K562 (cell line): ENCODE measurements around the gene TPRG1L. TPM values are rescaled to one million over a fixed set of nuclear protein-coding genes. Genes with fewer than 3 reads are reported as not detected.

Source experiments
- ATAC-seq: fragments of 200-7000 bp; cut with Tn5 transposase; 3 replicates; pipeline ENCODE4 v1.9.1; 2020; ENCODE audit warnings: moderate library complexity
- BruUV-seq: library from RNA; stranded (reverse); fragments of 400-500 nt; replicated peaks from 2 replicates; lab custom pipeline; 2021; lab: Mats Ljungman, UMichigan
- CTCF ChIA-PET: fragments of 300-600 bp; formaldehyde crosslinking; extraction: SDS; loops from one replicate; lab custom pipeline; 2021; ENCODE audit warnings: low intra/inter-chr PET ratio; lab: Yijun Ruan, JAX
- POLR2A ChIA-PET: fragments of 300-600, 350-650 bp; sonication (Branson Sonifier 250); formaldehyde crosslinking; extraction: SDS; loops from one replicate; lab custom pipeline; 2021; ENCODE audit warnings: antibody characterized with exemption, inconsistent platforms; lab: Yijun Ruan, JAX
- DNase-seq, 4 experiments: peaks; one replicate each; pipeline versions ENCODE4 v3.0.0 to v3.0.0-alpha.2; 2011 to 2018; ENCODE audit warnings: low spot score in 3 of 4, mixed read lengths in 3 of 4; ENCODE audit errors: extremely low read depth in 1 of 4
- FAIRE-seq: peaks from 2 replicates; lab custom pipeline; 2011; peaks lifted over from hg19 to GRCh38; lab: Jason Lieb, UNC
- H2AFZ ChIP-seq: 2 replicates; pipeline ENCODE4 v1.6.0; 2011; ENCODE audit warnings: low read depth, low read length, control low read depth, inconsistent platforms
- H3K27ac ChIP-seq: fragments of 200-600 bp; 3 replicates; pipeline ENCODE4 v1.8.0; 2011; ENCODE audit warnings: low read depth, mild to moderate bottlenecking, control low read depth, inconsistent platforms, low read length, moderate library complexity, mixed read lengths; ENCODE audit errors: extremely low read depth
- H3K27me3 ChIP-seq, 2 experiments: fragments of 300-600 bp in 1 of 2; 2 replicates in 1 of 2; 3 replicates in 1 of 2; pipeline versions ENCODE4 v1.6.0 to v1.8.0; 2011; ENCODE audit warnings: inconsistent platforms in 2 of 2, low read length in 2 of 2, mild to moderate bottlenecking in 1 of 2, mixed read lengths in 1 of 2, moderate library complexity in 1 of 2; ENCODE audit not compliant: control insufficient read depth in 2 of 2, insufficient read depth in 2 of 2
- H3K36me3 ChIP-seq: fragments of 300-600 bp; 3 replicates; pipeline ENCODE4 v1.8.0; 2011; ENCODE audit warnings: mild to moderate bottlenecking, low read length, inconsistent platforms; ENCODE audit not compliant: control insufficient read depth, insufficient read depth
- H3K4me1 ChIP-seq, 2 experiments: fragments of 200-600 bp in 1 of 2; replicated peaks in 1 of 2; 2 replicates in 1 of 2; 3 replicates in 1 of 2; pipeline versions ENCODE4 v1.5.1 to v1.8.0; 2011; ENCODE audit warnings: inconsistent platforms in 2 of 2, low read length in 2 of 2, mild to moderate bottlenecking in 1 of 2, mixed read lengths in 1 of 2, moderate library complexity in 1 of 2; ENCODE audit not compliant: control insufficient read depth in 2 of 2, insufficient read depth in 2 of 2
- H3K4me2 ChIP-seq: 2 replicates; pipeline ENCODE4 v1.6.1; 2011; ENCODE audit warnings: low read length, control low read depth, inconsistent platforms, mixed read lengths; ENCODE audit not compliant: insufficient read depth
- H3K4me3 ChIP-seq: fragments of 200-600 bp; sonication (generic), shearing (Covaris generic); 2 replicates; pipeline ENCODE4 v1.5.1; 2016; ENCODE audit warnings: control low read depth, inconsistent platforms
- H3K79me2 ChIP-seq: fragments of 200-600 bp; 3 replicates; pipeline ENCODE4 v1.8.0; 2011; ENCODE audit warnings: low read length, inconsistent platforms; ENCODE audit not compliant: control insufficient read depth, insufficient read depth
- H3K9ac ChIP-seq, 2 experiments: 2 replicates each; pipeline versions ENCODE4 v1.6.0 to v1.6.1; 2011; ENCODE audit warnings: low read depth in 2 of 2, low read length in 2 of 2, control low read depth in 1 of 2, inconsistent platforms in 1 of 2, mild to moderate bottlenecking in 1 of 2, mixed read lengths in 1 of 2; ENCODE audit not compliant: insufficient read depth in 1 of 2
- H3K9me1 ChIP-seq: one replicate; pipeline ENCODE4 v1.6.0; 2011; ENCODE audit warnings: inconsistent platforms, mild to moderate bottlenecking, low read length, moderate library complexity; ENCODE audit not compliant: control insufficient read depth, insufficient read depth
- H3K9me3 ChIP-seq: replicated peaks from 2 replicates; pipeline ENCODE4 v1.5.1; 2011; ENCODE audit warnings: low read depth, low read length, inconsistent platforms; ENCODE audit not compliant: control insufficient read depth, insufficient read depth
- H4K20me1 ChIP-seq: replicated peaks from 2 replicates; pipeline ENCODE4 v1.6.1; 2011; ENCODE audit warnings: low read length, inconsistent platforms, mixed read lengths; ENCODE audit not compliant: control insufficient read depth, insufficient read depth
- CCAR2 ChIP-seq: fragments of 200-400 bp; formaldehyde crosslinking; IDR thresholded peaks from 2 replicates; pipeline ENCODE4 v1.6.1; 2017; ENCODE audit warnings: mild to moderate bottlenecking, low read depth, low read length
- DMBX1 ChIP-seq: fragments of 250-450 bp; sonication (Bioruptor Pico); IDR thresholded peaks from 2 replicates; pipeline ENCODE4 v1.8.0; 2022; ENCODE audit warnings: inconsistent platforms, mild to moderate bottlenecking, moderate library complexity, borderline replicate concordance
- ELK1 ChIP-seq: sonication (generic); formaldehyde crosslinking; IDR thresholded peaks from 2 replicates; pipeline ENCODE4 v1.8.1; 2022; ENCODE audit warnings: missing genetic modification reagents
- GMEB1 ChIP-seq: fragments of 250-450 bp; sonication (Bioruptor Pico); IDR thresholded peaks from 2 replicates; pipeline ENCODE4 v1.4.0; 2020; ENCODE audit warnings: mild to moderate bottlenecking
- HMBOX1 ChIP-seq: sonication (generic); IDR thresholded peaks from 2 replicates; pipeline ENCODE4 v1.6.1; 2016
- MEF2A ChIP-seq: IDR thresholded peaks from 2 replicates; pipeline ENCODE4 v1.6.1; 2011; ENCODE audit warnings: low read depth, mild to moderate bottlenecking, low read length, moderate library complexity; ENCODE audit not compliant: control insufficient read depth
- SMAD4 ChIP-seq: fragments of 250-450 bp; sonication (Bioruptor Pico); conservative IDR thresholded peaks from 2 replicates; pipeline ENCODE4 v1.8.0; 2021; ENCODE audit warnings: inconsistent platforms, mild to moderate bottlenecking, moderate library complexity
- TOE1 ChIP-seq, 2 experiments: fragments of 450-650 bp in 1 of 2; sonication (generic) in 1 of 2; formaldehyde crosslinking in 1 of 2; IDR thresholded peaks; 2 replicates each; pipeline versions ENCODE4 v1.7.1 to v1.8.0; 2016 to 2022; ENCODE audit warnings: borderline replicate concordance in 2 of 2, mild to moderate bottlenecking in 2 of 2, antibody characterized with exemption in 1 of 2, inconsistent platforms in 1 of 2, low read depth in 1 of 2, missing genetic modification reagents in 1 of 2, moderate library complexity in 1 of 2
- USF2 ChIP-seq: sonication (generic); formaldehyde crosslinking; IDR thresholded peaks from 2 replicates; pipeline ENCODE4 v1.5.0; 2020; ENCODE audit warnings: missing genetic modification reagents
- XRCC4 ChIP-seq: IDR thresholded peaks from one replicate; pipeline ENCODE4 v1.6.1; 2011; ENCODE audit not compliant: insufficient read depth, insufficient read length; ENCODE audit errors: extremely low read depth
- ZBTB12 ChIP-seq: fragments of 250-450 bp; sonication (Bioruptor Pico); IDR thresholded peaks from 2 replicates; pipeline ENCODE4 v1.4.0; 2020
- ZNF707 ChIP-seq: fragments of 250-450 bp; sonication (Bioruptor Pico); conservative IDR thresholded peaks from 2 replicates; pipeline ENCODE4 v1.8.0; 2022; ENCODE audit warnings: inconsistent platforms, mild to moderate bottlenecking, moderate library complexity
- ZNF79 ChIP-seq: fragments of 250-450 bp; sonication (Bioruptor Pico); IDR thresholded peaks from 2 replicates; pipeline ENCODE4 v1.4.0; 2020; ENCODE audit warnings: low read depth, mild to moderate bottlenecking, moderate library complexity
- WGBS: fragments of 100-300 bp; shearing (Covaris generic); methylation state at CpG from one replicate; pipeline ENCODE4 v1.1.6; 2016; ENCODE audit warnings: low coverage, mixed read lengths; ENCODE audit not compliant: insufficient coverage; ENCODE audit errors: missing lambda C conversion rate; 5-methylcytosine and 5-hydroxymethylcytosine counted together
- in situ Hi-C: fragments of 300-500 bp; cut with MboI; formaldehyde crosslinking; loops from 4 replicates; pipeline ENCODE4 v1.15.0; 2018; ENCODE audit warnings: inconsistent platforms, mixed read lengths
- intact Hi-C: fragments of 100-400 bp; cut with micrococcal nuclease; formaldehyde crosslinking; loops from 2 replicates; pipeline ENCODE4 v1.14.2; 2022
- polyA plus RNA-seq, 8 experiments: library from polyadenylated mRNA; depleted of rRNA in 4 of 8; stranded (reverse) in 5 of 8; unstranded in 3 of 8; fragments of >200 nt; fragmentation: Nextera tagmentation in 2 of 8; fragmentation: Illumina TruSeq in 1 of 8; extraction: Ambion mirVana in 2 of 8; extraction: Trizol in 1 of 8; gene quantifications; 2 replicates each; pipeline versions ENCODE4 v1.2.1 to v1.2.3, GENCODE V29; 2011 to 2014; ENCODE audit warnings: inconsistent platforms in 1 of 8, missing spikeins in 1 of 8
- total RNA-seq, 7 experiments: library from RNA; depleted of rRNA in 6 of 7; stranded (reverse); fragments of >200 nt in 6 of 7; fragmentation: Illumina TruSeq in 2 of 7; extraction: Trizol in 2 of 7; gene quantifications; 2 replicates each; pipeline versions ENCODE4 v1.2.1 to v1.2.3, GENCODE V29; 2011 to 2021; ENCODE audit warnings: low replicate concordance in 1 of 7

TPRG1L gene
- total and polyA plus RNA-seq, 9 of the 15 experiments (the other 6 are each of a cell fraction or from before 2014, with no cell fraction given) = 1.6 to 11.0 (median 6.2) TPM

GRCh38 chr1:3601743-3602142 lies 23.1 kb upstream of the TPRG1L start (continued):
- TF ChIP-seq USF2 (CRISPR knock-in tag) = no peak
- no peak for TF ChIP-seq HMBOX1
- TF ChIP-seq MEF2A = no peak
- no peak for TF ChIP-seq SMAD4
- TF ChIP-seq DMBX1 = no peak
- TF ChIP-seq ZNF79 (CRISPR knock-in tag) = no peak

- Histone ChIP-seq H3K36me3 (no peaks in the 10 kb centered on the region), H3K79me2 (no peaks in the 10 kb centered on the region), H3K4me3 (no peak overlapping the region), H3K9ac (no peak overlapping the region), H4K20me1 (peaks cover 15% of the 10 kb centered on the region), H3K4me2 (no peak overlapping the region), H3K4me1 (peaks cover 6 to 56% of the 10 kb centered on the region in 2 experiments; a peak in 3 of 5 replicates), H3K27me3 (peaks cover 5 to 67% of the 10 kb centered on the region in 2 experiments; a peak in 3 of 5 replicates), H3K9me1 (no peaks in the 10 kb centered on the region), H2AFZ (no peak overlapping the region), H3K27ac (no peak overlapping the region), H3K9me3 (no peaks in the 10 kb centered on the region)
- DNase-seq (no peak), ATAC-seq (no peak), FAIRE-seq (no peak)
- ChIA-PET POLR2A (interaction anchor here (1.4 kb wide), 1 partner anchor 13 kb away, joined by 5 read pairs; no protein-coding TSS in a partner anchor), CTCF (no interaction called here)
- 25% methylated on average over 21 of the region's 21 CpGs for WGBS
- no TSS peak for BruUV-seq
- intact Hi-C loops = no loop called here
- in situ Hi-C loops = no loop called here
- TF ChIP-seq CCAR2 (no peak), GMEB1 (CRISPR knock-in tag) (no peak), ELK1 (no peak), TOE1 (IDR thresholded peaks at IDR 0.05; ENCODE audit: borderline replicate concordance) (no peak), TOE1 (CRISPR knock-in tag; IDR thresholded peaks at IDR 0.05; ENCODE audit: borderline replicate concordance, low read depth) (no peak), XRCC4 (no peak), ZNF707 (CRISPR knock-in tag) (no peak), ZBTB12 (CRISPR knock-in tag) (no peak)
These were observed 22.4 kb upstream of the TPRG1L start for GRCh38 chr1:3602375-3602774.
